Lower leg skin (tissue), 3 donors: ENCODE results near the gene KYAT1.

Experiments used
- POLR2A ChIP-seq, 2 donors: fragments of 450-650 bp; IDR thresholded peaks; one replicate each; pipeline ENCODE4 v1.6.1; 2016 to 2017; ENCODE audit warnings: antibody characterized with exemption in 2 of 2, mild to moderate bottlenecking in 1 of 2, moderate library complexity in 1 of 2
- TF ChIP-seq, protein P1 (sequence below), 3 donors: fragments of 450-650 bp; IDR thresholded peaks; one replicate each; pipeline ENCODE4 v1.5.1; 2016; ENCODE audit warnings: antibody characterized with exemption in 3 of 3, mild to moderate bottlenecking in 3 of 3, moderate library complexity in 2 of 3

GRCh38 chr9:128805661-128806060 lies 76.1 kb downstream of the KYAT1 start:
- TF ChIP-seq, protein P1, sequence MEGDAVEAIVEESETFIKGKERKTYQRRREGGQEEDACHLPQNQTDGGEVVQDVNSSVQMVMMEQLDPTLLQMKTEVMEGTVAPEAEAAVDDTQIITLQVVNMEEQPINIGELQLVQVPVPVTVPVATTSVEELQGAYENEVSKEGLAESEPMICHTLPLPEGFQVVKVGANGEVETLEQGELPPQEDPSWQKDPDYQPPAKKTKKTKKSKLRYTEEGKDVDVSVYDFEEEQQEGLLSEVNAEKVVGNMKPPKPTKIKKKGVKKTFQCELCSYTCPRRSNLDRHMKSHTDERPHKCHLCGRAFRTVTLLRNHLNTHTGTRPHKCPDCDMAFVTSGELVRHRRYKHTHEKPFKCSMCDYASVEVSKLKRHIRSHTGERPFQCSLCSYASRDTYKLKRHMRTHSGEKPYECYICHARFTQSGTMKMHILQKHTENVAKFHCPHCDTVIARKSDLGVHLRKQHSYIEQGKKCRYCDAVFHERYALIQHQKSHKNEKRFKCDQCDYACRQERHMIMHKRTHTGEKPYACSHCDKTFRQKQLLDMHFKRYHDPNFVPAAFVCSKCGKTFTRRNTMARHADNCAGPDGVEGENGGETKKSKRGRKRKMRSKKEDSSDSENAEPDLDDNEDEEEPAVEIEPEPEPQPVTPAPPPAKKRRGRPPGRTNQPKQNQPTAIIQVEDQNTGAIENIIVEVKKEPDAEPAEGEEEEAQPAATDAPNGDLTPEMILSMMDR (IDR thresholded peaks at IDR 0.05) = no peak
- TF ChIP-seq POLR2A (IDR thresholded peaks at IDR 0.05) = no peak
